SJCRH30 (cell line): ENCODE measurements around the gene USH2A. TPM values are rescaled to one million over a fixed set of nuclear protein-coding genes. Genes with fewer than 3 reads are reported as not detected.
A peak's percentile ranks its signal among the peaks of the same experiment; 100 is the strongest.
"Not testable (repeated sequence)": the region's sequence is repeated elsewhere in the genome, so short reads cannot be mapped to it uniquely, and the experiment has no call there.

ENCODE experiments used
- DNase-seq, 2 experiments: peaks; one replicate each; pipeline ENCODE4 v3.0.0-alpha.2; 2015 to 2020
- H3K27ac ChIP-seq: fragments of 250-450 bp; sonication (Bioruptor Pico); 2 replicates; pipeline ENCODE4 v1.5.1; 2020; ENCODE audit warnings: mild to moderate bottlenecking, moderate library complexity
- H3K27me3 ChIP-seq: fragments of 250-450 bp; sonication (Bioruptor Pico); 2 replicates; pipeline ENCODE4 v1.5.1; 2020; ENCODE audit warnings: mild to moderate bottlenecking, moderate library complexity
- H3K36me3 ChIP-seq: fragments of 250-450 bp; sonication (Bioruptor Pico); 2 replicates; pipeline ENCODE4 v1.5.1; 2020; ENCODE audit warnings: mild to moderate bottlenecking, moderate library complexity
- H3K4me1 ChIP-seq: fragments of 250-450 bp; sonication (Bioruptor Pico); 2 replicates; pipeline ENCODE4 v1.5.1; 2020; ENCODE audit warnings: mild to moderate bottlenecking, moderate library complexity
- H3K4me3 ChIP-seq: fragments of 250-450 bp; sonication (Bioruptor Pico); 2 replicates; pipeline ENCODE4 v1.5.1; 2020; ENCODE audit warnings: mild to moderate bottlenecking, moderate library complexity
- H3K9me3 ChIP-seq: fragments of 250-450 bp; sonication (Bioruptor Pico); replicated peaks from 2 replicates; pipeline ENCODE4 v1.5.1; 2020; ENCODE audit warnings: mild to moderate bottlenecking, moderate library complexity
- total RNA-seq: library from RNA; depleted of rRNA; stranded (reverse); fragments of >200 nt; shearing (Covaris generic); gene quantifications from 2 replicates; pipeline ENCODE4 v1.2.3, GENCODE V29; 2014

USH2A gene
- total RNA-seq, 1 experiment from 2014 or later: 0.02 TPM

DNA sequence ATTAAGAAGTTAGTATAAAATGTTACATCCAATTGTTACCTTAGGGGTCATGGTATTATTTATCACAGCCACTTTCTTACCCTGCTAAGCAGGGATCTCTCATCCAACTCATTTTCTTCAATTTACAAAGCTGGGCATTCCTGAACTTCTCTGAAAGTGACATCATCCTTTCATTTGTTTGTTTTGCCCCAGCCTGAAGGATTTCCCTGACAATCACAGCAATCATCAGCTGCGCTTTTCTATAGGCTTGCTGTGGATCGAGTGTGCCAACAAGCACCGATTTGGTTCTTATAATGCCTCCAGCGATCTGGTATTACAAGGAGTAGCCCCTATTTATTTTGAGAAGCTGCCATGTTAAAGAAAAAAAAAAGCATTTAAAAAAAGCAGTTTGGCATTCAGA lies 240.2 kb downstream of the USH2A start:
- H3K4me3 ChIP-seq: peak overlapping the region; percentile 23
- no peaks in the 10 kb centered on the region for H3K9me3 ChIP-seq
- peak; percentile 68 to 72 for DNase-seq
- H3K4me1 ChIP-seq: peaks cover 48% of the 10 kb centered on the region
- H3K36me3 ChIP-seq: no peaks in the 10 kb centered on the region
- no peaks in the 10 kb centered on the region for H3K27me3 ChIP-seq
- peak overlapping the region; percentile 28; the same call in 1 of the 2 replicates for H3K27ac ChIP-seq

DNA sequence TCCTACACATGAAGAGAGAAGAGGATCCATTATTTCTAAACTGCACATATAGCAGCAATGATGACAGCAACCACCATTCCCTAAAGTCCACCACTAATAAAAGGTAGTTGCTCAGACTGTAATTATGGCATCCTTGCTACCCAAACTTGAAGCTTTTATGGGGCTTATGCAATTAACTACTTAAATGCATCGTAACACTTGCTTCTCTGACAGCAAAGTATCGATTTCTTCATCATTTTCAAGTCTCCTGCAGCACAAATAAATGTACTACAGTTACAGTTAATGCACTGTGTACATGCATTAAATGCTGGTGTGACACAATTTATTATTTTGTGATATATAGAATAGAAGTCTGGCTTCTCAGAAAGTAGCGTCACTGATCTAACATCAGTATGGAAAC lies 241.7 kb downstream of the USH2A start:
- H3K9me3 ChIP-seq: no peaks in the 10 kb centered on the region
- no peaks in the 10 kb centered on the region for H3K27me3 ChIP-seq
- DNase-seq: no peak
- no peak overlapping the region for H3K27ac ChIP-seq
- no peaks in the 10 kb centered on the region for H3K36me3 ChIP-seq
- H3K4me1 ChIP-seq: peaks cover 50% of the 10 kb centered on the region
- H3K4me3 ChIP-seq: no peak overlapping the region

DNA sequence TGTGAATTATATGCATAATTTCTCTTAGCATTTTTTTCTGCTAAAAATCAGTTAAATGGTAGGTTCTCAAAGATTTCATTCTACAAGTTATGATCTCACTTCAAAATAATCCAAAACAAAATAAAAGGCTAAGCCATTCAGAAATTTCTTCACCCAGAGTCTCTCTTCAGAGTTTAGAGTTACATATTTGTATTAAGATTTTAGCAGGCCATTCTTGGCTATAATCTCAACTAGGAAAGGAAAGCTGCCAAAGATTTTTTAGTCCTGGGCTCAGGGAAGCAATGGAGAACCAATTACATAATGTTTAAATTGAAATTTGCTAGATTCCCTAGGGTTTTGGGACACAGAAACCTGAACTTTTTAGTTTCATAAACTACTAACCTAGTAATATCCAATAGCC lies 245.0 kb downstream of the USH2A start:
- Histone ChIP-seq H3K36me3 (no peaks in the 10 kb centered on the region), H3K4me3 (no peak overlapping the region), H3K9me3 (no peaks in the 10 kb centered on the region), H3K4me1 (peaks cover 25% of the 10 kb centered on the region), H3K27me3 (no peaks in the 10 kb centered on the region), H3K27ac (no peak overlapping the region)
- no peak for DNase-seq

DNA sequence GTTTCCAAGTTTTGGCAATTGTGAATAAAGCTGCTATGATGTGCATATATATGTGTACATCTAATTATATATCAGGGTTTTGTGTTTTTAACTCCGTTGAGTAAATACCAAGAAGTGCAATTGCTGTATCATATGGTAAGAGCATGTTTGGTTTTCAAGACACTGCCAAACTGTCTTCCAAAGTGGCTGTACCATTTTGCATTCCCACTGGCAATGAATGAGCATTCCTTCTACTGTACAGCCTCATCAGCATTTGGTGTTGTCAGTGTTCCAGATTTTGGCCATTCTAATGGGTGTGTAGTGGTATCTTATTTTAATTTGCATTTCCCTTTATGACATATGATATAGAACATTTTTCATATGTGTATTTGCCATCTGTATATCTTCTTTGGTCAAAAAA lies 246.3 kb downstream of the USH2A start:
- Histone ChIP-seq H3K9me3 (no peaks in the 10 kb centered on the region), H3K4me3 (no peak overlapping the region), H3K4me1 (peaks cover 14% of the 10 kb centered on the region; the same call in 1 of the 2 replicates), H3K27ac (no peak overlapping the region), H3K27me3 (no peaks in the 10 kb centered on the region), H3K36me3 (no peaks in the 10 kb centered on the region)
- no peak for DNase-seq

DNA sequence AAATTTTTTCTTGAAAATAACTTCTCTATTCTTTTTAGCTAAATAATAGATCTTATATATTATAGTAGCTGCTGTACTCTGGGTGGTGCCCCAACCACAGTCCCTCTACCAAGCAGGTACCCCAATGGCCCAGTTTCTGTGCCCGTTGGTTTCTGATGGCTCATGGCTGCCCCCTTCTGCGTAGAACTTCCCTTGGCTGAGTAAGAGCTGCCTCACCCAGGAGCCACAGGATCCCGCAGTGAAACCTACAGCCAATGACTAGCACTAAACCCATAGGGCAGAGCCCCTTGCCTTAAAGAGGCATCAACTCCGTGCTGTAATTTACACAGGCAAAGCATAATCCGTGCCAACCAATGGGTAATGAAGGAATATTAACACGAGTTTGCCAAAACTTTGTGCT lies 247.5 kb downstream of the USH2A start:
- H3K27me3 ChIP-seq: no peaks in the 10 kb centered on the region
- no peaks in the 10 kb centered on the region for H3K9me3 ChIP-seq

DNA sequence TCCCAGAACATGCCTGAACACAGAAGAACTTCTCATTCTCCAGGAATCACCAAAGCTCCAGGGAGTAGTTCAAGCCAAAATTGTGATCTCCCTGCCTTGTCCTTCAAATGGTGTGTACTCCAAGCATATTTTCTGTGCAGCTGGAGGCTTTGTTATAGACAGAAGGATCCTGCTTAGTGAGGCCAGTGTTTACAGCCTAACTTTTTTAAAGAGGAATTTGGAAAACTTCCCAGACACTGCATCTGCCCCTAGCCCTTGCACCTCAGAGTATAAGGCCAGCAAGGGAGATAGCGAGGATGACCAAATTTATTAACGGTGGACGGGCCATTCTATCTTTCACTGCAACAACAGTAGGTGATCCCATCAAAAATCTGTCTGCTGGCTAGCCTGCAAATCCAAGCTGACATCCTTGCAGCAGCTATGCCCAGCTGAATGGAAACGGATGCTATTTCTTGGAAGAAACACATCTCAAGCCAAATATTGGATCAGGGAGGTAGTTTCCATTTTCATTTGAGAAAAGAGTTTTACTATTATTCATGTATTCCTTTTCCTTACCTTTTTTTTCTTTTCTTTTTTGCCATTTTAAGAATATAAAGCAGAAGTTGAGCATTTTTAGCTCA lies 249.8 kb downstream of the USH2A start:
- Histone ChIP-seq H3K4me3 (no peak overlapping the region), H3K27me3 (no peaks in the 10 kb centered on the region), H3K9me3 (0 out of 2 replicates have a peak, but pooled peaks cover 3% of the 10 kb centered on the region), H3K27ac (no peak overlapping the region), H3K36me3 (no peaks in the 10 kb centered on the region), H3K4me1 (peaks cover 8% of the 10 kb centered on the region; the same call in 1 of the 2 replicates)
- DNase-seq: peak in 1 of 2 experiments; percentile 20

More for the DNA sequence above, 247.5 kb downstream of the USH2A start:
- H3K4me1 ChIP-seq: peaks cover 14% of the 10 kb centered on the region; the same call in 1 of the 2 replicates
- H3K36me3 ChIP-seq: no peaks in the 10 kb centered on the region
- no peak overlapping the region for H3K27ac ChIP-seq
- no peak for DNase-seq
- no peak overlapping the region for H3K4me3 ChIP-seq

DNA sequence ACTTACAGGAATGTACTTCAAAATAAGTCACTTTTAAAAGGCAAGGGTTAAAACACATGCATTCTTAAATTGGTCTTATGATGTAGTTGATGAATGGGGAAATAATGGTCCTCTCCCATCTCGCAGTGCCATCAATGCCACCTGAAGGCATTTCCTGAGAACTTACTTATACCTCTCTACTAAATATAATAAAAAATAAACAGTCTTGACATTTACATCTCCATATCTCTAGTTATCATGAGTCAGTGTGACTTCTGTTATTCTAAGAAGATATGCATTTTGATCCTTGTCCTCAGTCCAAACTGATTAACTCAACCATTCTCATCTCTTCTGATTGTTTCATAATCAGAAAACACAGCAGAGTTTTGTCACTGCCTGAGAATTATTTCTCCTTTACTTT lies 253.9 kb downstream of the USH2A start:
- Histone ChIP-seq H3K36me3 (no peaks in the 10 kb centered on the region), H3K4me1 (no peaks in the 10 kb centered on the region), H3K9me3 (0 out of 2 replicates have a peak, but pooled peaks cover 3% of the 10 kb centered on the region), H3K27me3 (no peaks in the 10 kb centered on the region), H3K4me3 (no peak overlapping the region), H3K27ac (no peak overlapping the region)
- DNase-seq: no peak

DNA sequence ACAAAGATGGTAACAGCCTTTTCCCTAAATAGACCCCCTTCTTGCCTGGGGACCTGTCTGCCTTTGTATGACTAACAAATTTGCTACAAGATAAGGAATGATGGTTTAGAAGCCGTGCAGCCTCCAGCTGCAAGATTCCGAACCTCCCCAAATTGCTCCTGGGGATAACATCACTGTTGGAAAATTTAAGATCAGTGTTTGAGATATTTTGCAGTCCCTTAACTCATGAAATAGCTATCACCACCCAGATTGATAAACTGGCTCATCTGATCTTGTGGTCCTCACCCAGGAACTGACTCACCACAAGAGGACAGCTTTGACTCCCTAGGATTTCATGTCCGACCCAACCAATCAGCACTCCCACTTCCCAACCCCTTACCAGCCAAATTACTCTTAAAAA lies 254.7 kb downstream of the USH2A start:
- Histone ChIP-seq H3K27ac (no peak overlapping the region), H3K27me3 (no peaks in the 10 kb centered on the region), H3K4me3 (no peak overlapping the region), H3K4me1 (no peaks in the 10 kb centered on the region), H3K36me3 (no peaks in the 10 kb centered on the region), H3K9me3 (0 out of 2 replicates have a peak, but pooled peaks cover 3% of the 10 kb centered on the region)
- no peak for DNase-seq

DNA sequence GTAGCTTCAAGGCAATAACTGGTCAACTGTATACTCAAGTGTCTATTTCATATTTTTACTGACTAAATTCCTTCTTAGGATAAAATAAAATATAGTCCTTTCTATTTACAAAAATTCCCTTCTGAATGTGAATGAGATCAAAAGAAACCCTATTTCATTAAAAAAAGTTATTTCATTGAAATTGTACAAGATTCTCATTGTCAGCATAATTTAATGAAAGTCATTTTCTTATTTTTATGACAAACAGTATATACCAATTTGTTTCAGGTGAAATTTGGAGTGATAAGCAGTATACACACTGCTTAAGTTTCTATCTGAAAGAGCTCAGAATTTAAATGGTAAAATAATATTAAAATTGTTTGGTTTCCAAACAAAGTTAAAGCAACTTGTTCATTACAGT lies 269.2 kb downstream of the USH2A start:
- no peak for DNase-seq
- H3K27me3 ChIP-seq: no peaks in the 10 kb centered on the region
- H3K4me1 ChIP-seq: no peaks in the 10 kb centered on the region
- H3K36me3 ChIP-seq: no peaks in the 10 kb centered on the region
- no peak overlapping the region for H3K27ac ChIP-seq
- no peaks in the 10 kb centered on the region for H3K9me3 ChIP-seq
- no peak overlapping the region for H3K4me3 ChIP-seq

DNA sequence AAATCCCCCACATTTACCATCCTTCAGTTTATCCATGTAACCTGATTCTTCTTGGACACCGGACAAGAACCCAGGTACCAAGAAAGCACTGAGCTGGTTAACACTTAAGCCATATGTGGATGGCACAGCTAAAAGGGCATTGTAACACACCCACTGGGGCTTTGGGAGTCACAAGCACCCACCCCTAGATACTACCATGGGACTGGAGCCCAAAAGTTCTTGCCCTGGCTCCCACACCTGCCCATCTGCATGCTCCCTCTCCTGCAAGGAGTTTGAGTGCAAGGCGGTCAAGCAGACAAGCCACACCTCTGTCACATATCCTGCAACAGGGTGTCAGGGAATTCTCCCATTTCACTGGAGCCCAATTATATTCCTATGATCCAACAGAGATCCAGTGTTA lies 270.1 kb downstream of the USH2A start:
- H3K27me3 ChIP-seq: no peaks in the 10 kb centered on the region
- DNase-seq: no peak
- no peak overlapping the region for H3K27ac ChIP-seq
- no peak overlapping the region for H3K4me3 ChIP-seq
- no peaks in the 10 kb centered on the region for H3K9me3 ChIP-seq
- no peaks in the 10 kb centered on the region for H3K36me3 ChIP-seq
- H3K4me1 ChIP-seq: no peaks in the 10 kb centered on the region

DNA sequence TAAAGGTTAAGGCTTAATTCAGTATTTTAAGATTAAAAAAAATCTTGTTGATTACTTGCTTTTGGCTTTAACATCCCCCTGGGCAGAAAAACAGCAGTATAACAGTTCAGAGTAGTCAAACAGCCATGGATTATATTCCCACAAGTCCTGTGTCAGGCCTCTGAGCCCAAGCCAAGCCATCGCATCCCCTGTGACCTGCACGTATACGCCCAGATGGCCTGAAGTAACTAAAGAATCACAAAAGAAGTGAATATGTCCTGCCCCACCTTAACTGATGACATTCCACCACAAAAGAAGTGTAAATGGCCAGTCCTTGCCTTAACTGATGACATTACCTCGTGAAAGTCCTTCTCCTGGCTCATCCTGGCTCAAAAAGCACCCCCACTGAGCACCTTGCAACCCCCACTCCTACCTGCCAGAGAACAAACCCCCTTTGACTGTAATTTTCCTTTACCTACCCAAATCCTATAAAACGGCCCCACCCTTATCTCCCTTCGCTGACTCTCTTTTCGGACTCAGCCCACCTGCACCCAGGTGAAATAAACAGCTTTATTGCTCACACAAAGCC lies 277.7 kb downstream of the USH2A start:
- H3K4me3 ChIP-seq, H3K27ac ChIP-seq, H3K4me1 ChIP-seq, H3K36me3 ChIP-seq, DNase-seq, H3K27me3 ChIP-seq, H3K9me3 ChIP-seq: not testable (repeated sequence)

DNA sequence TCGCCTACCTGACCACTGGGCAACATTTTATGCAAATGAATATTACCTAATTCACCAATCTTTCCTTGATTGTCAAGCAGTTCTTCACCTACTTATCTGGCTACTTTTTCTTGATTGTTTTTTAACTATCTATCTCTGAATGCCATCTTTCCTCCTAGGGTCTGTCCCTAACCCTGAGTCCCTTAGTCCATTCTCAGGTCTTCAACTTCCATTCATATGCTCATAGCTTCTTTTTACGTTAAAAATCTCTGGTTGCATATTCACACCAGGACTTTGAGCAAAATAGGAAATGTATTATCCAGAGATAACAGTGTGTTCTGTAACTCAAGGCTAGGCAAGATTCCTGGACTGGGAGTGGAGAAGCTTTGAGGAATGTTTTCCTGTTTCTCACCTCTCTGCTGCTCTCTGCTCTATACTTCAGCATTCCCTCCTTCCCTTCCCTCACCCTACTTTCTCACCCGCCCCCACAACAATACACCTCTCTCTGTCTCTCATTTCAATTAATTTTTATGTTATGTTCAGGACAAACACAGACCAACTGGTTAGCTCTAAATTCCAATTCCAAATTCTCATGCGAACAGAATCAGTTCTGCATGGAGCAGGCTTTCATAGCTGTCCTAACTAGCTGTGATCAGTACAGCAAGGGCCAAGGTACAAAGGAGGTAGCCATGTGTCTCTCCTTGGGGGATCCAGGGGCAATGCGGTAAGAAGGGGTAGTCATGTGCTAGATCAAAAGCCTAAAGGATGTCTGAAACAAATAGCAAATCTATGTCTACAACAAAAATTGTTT lies 278.4 kb downstream of the USH2A start:
- no peaks in the 10 kb centered on the region for H3K9me3 ChIP-seq

DNA sequence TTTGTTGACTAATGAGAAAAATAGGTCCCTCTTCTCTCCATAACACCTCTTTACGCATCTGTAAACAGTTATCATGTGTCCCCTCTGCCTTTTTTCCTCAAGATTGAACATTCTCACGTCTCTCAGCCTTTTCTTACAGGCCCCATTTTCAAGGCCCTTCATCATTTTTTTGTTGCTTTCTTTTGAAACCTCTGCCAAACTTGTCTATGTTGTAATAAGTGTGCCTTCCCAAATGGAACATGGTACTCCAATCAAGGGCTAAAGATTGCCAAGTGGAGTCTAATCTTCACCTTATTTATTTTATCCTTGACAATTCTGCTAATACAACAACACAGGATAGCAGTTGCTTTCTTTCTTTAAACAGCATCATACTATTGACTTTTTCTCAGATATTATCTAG lies 280.3 kb downstream of the USH2A start:
- no peaks in the 10 kb centered on the region for H3K4me1 ChIP-seq
- no peak overlapping the region for H3K4me3 ChIP-seq
- no peaks in the 10 kb centered on the region for H3K27me3 ChIP-seq
- DNase-seq: no peak
- no peaks in the 10 kb centered on the region for H3K9me3 ChIP-seq
- H3K36me3 ChIP-seq: no peaks in the 10 kb centered on the region
- no peak overlapping the region for H3K27ac ChIP-seq

More for the DNA sequence above, 278.4 kb downstream of the USH2A start:
- H3K27me3 ChIP-seq: no peaks in the 10 kb centered on the region
- no peaks in the 10 kb centered on the region for H3K4me1 ChIP-seq
- no peak for DNase-seq
- H3K36me3 ChIP-seq: no peaks in the 10 kb centered on the region
- H3K4me3 ChIP-seq: no peak overlapping the region
- H3K27ac ChIP-seq: no peak overlapping the region

DNA sequence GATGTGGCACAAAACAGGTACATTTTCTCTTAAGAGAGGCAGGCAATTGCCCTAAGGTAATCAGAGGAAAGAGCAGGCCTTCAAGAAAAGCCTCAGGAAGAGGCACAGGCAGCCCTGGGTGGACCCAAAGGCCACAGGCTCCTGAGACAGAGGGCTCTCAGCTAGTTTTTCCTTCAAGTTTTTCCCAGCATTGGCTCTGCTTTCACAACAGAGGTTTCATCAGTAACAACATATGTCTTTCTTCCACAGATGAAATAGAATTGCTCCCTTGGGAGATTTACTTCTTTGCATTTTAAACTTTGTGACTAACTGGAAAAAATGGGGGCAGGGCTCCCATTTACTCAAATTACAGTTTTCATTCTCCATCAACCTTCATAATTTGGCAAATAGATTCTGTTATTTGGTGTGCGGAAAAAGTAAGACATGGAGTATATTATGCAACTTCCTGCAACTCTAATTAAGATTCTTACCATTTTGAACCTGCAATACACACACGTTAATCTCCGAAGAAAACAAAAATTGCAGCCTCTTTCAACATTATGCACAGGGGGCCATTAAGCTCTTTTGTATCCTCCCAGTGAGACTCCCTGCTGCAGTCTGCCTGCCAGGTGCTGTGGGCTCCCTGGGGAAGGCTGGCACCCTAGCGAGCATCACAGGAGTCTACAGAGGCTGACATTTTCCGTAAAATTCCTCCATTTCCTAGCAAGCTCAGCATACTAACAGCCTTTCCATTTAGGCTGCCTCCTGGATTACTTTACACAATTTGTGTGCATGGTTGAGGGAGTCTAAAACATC lies 282.3 kb downstream of the USH2A start:
- no peak overlapping the region for H3K27ac ChIP-seq
- no peaks in the 10 kb centered on the region for H3K36me3 ChIP-seq
- no peak for DNase-seq
- no peaks in the 10 kb centered on the region for H3K4me1 ChIP-seq
- H3K27me3 ChIP-seq: no peaks in the 10 kb centered on the region
- H3K9me3 ChIP-seq: no peaks in the 10 kb centered on the region
- no peak overlapping the region for H3K4me3 ChIP-seq
